ENCODE data around the gene PLCG1.

Gene PLCG1

DNA sequence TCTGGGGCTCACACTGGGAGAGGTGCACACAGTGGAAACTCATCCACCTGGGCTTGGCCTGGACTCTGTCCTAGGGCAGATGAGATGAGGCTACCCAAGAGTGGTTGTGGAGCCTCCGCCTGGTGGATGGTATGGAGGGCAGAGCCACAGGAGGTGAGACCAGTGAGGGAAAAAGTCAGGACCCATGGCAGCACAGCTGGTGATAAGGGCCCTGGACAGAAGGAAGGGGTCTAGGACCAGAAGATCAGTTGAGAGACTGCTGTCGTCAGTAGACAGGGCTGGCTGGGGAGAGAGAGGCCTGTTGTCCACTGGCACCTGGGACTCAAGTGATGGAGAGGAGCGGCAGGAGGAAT is 29.8 kb downstream of the PLCG1 start:
- no peak overlapping the region for H3K4me3 ChIP-seq (ENCODE audit: low read depth, low read length)
- TF ChIP-seq, protein P1, sequence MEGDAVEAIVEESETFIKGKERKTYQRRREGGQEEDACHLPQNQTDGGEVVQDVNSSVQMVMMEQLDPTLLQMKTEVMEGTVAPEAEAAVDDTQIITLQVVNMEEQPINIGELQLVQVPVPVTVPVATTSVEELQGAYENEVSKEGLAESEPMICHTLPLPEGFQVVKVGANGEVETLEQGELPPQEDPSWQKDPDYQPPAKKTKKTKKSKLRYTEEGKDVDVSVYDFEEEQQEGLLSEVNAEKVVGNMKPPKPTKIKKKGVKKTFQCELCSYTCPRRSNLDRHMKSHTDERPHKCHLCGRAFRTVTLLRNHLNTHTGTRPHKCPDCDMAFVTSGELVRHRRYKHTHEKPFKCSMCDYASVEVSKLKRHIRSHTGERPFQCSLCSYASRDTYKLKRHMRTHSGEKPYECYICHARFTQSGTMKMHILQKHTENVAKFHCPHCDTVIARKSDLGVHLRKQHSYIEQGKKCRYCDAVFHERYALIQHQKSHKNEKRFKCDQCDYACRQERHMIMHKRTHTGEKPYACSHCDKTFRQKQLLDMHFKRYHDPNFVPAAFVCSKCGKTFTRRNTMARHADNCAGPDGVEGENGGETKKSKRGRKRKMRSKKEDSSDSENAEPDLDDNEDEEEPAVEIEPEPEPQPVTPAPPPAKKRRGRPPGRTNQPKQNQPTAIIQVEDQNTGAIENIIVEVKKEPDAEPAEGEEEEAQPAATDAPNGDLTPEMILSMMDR (IDR thresholded peaks at IDR 0.05; ENCODE audit: low read depth, low read length) = no peak
- TF ChIP-seq, protein P2, sequence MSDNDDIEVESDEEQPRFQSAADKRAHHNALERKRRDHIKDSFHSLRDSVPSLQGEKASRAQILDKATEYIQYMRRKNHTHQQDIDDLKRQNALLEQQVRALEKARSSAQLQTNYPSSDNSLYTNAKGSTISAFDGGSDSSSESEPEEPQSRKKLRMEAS (IDR thresholded peaks at IDR 0.05; ENCODE audit: low read depth, low read length) = no peak
- TF ChIP-seq POLR2A (IDR thresholded peaks at IDR 0.05; ENCODE audit: extremely low read depth, insufficient read length) (no peak), MYC (IDR thresholded peaks at IDR 0.05; ENCODE audit: low read depth, low read length) (no peak)
- DNase-seq (ENCODE audit: low read depth) = no peak

DNA sequence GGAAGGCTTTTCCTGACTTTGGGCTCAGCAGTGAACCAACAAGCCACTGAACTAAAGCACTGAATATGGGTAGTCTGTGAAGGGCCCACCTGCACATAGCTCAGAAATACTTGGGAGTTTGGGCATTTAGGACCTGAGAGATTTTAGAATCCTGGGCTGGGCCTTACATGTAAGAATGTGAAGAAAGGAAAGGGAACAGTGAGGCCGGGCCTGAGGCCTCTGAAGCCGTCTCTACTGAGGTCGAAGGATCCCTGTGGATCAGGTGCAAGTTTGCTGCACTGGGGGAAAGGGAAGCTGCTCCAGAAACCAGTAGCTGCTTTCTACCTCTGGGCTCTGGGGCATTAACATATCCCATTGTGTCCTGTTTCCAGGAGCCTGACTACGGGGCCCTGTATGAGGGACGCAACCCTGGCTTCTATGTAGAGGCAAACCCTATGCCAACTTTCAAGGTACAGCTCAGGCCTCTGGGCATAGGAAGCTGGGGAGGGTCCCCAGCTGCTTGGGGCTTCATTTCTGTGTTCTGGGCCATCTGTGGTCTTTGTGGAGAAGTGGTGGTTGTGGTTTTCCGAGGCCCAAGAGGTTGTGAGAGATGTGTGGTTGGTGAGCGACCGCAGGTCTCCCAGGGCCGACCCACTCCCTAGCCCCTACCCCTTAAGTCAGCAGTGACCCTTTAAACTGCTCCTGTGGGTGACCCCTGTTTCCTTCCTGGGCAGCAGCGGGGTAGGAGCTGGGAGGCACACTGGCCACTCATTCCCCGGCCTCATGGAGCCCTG is 30.3 kb downstream of the PLCG1 start:
- DNase-seq (ENCODE audit: low read depth) = peak; percentile 89
- TF ChIP-seq, protein P1 (IDR thresholded peaks at IDR 0.05; ENCODE audit: low read depth, low read length) = no peak
- TF ChIP-seq MYC (IDR thresholded peaks at IDR 0.05; ENCODE audit: low read depth, low read length) = 0 out of 2 replicates have a peak, but pooled peaks have one; percentile 27
- no peak overlapping the region for H3K4me3 ChIP-seq (ENCODE audit: low read depth, low read length)

GRCh38 chr20:41168281-41169161 is 31.2 kb downstream of the PLCG1 start:
- no peak for TF ChIP-seq MYC (IDR thresholded peaks at IDR 0.05; ENCODE audit: low read depth, low read length)
- TF ChIP-seq, protein P2 (IDR thresholded peaks at IDR 0.05; ENCODE audit: low read depth, low read length) = no peak
- TF ChIP-seq POLR2A (IDR thresholded peaks at IDR 0.05; ENCODE audit: extremely low read depth, insufficient read length) = no peak
- TF ChIP-seq, protein P1 (IDR thresholded peaks at IDR 0.05; ENCODE audit: low read depth, low read length) = no peak
- no peak for DNase-seq (ENCODE audit: low read depth)
- no peak overlapping the region for H3K4me3 ChIP-seq (ENCODE audit: low read depth, low read length)

- no peak for DNase-seq (ENCODE audit: low read depth)
- no peak overlapping the region for H3K4me3 ChIP-seq (ENCODE audit: low read depth, low read length)
- TF ChIP-seq POLR2A (IDR thresholded peaks at IDR 0.05; ENCODE audit: extremely low read depth, insufficient read length) (no peak), MYC (IDR thresholded peaks at IDR 0.05; ENCODE audit: low read depth, low read length) (no peak)
- TF ChIP-seq, protein P2 (IDR thresholded peaks at IDR 0.05; ENCODE audit: low read depth, low read length) = no peak
- TF ChIP-seq, protein P1 (IDR thresholded peaks at IDR 0.05; ENCODE audit: low read depth, low read length) = no peak
Measured at GRCh38 chr20:41169162-41169690, 31.9 kb downstream of the PLCG1 start.

DNA sequence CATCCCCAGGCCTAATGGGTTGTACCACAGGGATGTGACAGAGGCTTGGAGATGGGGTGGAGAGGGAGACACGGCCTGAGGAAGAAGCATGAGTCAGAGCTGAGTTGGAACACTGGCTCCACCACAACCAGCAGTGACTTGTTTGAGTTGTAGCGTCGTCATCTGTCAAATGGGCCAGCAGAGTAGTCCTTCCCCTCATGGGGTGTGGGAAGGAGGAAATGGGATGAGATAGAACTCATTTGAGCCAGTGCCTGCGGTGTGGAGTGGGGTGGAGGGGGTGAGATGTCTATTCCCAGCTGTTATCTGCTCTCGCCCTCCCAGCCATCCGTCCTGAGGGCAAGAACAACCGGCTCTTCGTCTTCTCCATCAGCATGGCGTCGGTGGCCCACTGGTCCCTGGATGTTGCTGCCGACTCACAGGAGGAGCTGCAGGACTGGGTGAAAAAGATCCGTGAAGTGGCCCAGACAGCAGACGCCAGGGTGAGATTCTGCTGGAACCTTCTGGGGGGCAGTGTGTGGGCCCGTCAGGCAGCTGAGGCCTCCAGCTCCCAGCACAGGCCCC is 32.5 kb downstream of the PLCG1 start:
- no peak for TF ChIP-seq POLR2A (IDR thresholded peaks at IDR 0.05; ENCODE audit: extremely low read depth, insufficient read length)
- no peak for TF ChIP-seq MYC (IDR thresholded peaks at IDR 0.05; ENCODE audit: low read depth, low read length)
- TF ChIP-seq, protein P2 (IDR thresholded peaks at IDR 0.05; ENCODE audit: low read depth, low read length) = no peak
- TF ChIP-seq, protein P1 (IDR thresholded peaks at IDR 0.05; ENCODE audit: low read depth, low read length) = no peak
- H3K4me3 ChIP-seq (ENCODE audit: low read depth, low read length) = no peak overlapping the region
- no peak for DNase-seq (ENCODE audit: low read depth)

Measured in NB4 (cell line).